ENCODE measurements around the gene TMEM131.

DNA sequence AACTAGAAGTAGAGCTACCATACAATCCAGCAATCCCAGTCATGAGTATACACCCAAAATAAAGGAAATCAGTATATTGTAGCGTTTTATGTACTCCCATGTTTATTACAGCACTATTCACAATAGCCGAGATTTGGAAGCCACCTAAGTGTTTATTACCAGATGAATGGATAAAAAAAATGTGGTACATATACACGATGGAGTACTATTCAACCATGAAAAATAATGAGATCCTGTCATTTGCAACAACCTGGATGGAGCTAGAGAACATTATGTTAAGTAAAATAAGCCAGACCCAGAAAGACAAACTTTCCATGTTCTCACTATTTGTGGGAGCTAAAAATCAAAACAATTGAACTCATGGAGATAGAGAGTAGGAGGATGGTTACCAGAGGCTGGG is 131.9 kb downstream of the TMEM131 start:
- no peak for TF ChIP-seq EZH2 (IDR thresholded peaks at IDR 0.05; ENCODE audit: low read depth, unreplicated experiment)
- TF ChIP-seq CTCF (conservative IDR thresholded peaks at IDR 0.05; ENCODE audit: low read depth in 2 of 2), result no peak
